Esophagus squamous epithelium (tissue), 5 donors: ENCODE measurements around the gene PHF23. TPM values are rescaled to one million over a fixed set of nuclear protein-coding genes. Genes with fewer than 3 reads are reported as not detected.

Experiments
- DNase-seq: peaks from one replicate; lab custom pipeline; 2025; lab: John Stamatoyannopoulos, UW
- H3K27ac ChIP-seq, 4 donors: fragments of 200-600 bp; sonication (generic); one replicate each; pipeline ENCODE4 v1.5.1; 2016 to 2019; ENCODE audit warnings: mild to moderate bottlenecking in 1 of 4
- H3K27me3 ChIP-seq, 4 donors: fragments of 200-600 bp; sonication (generic); 1 replicate in 3 of 4; 2 replicates in 1 of 4; pipeline versions ENCODE4 v1.5.1 to v1.6.0; 2017 to 2021; ENCODE audit warnings: antibody characterized with exemption in 1 of 4
- H3K36me3 ChIP-seq, 3 donors: fragments of 200-600 bp; sonication (generic); one replicate each; pipeline ENCODE4 v1.5.1; 2016 to 2019
- H3K4me1 ChIP-seq, 3 donors: fragments of 200-600 bp; sonication (generic); one replicate each; pipeline ENCODE4 v1.5.1; 2017 to 2019
- H3K4me3 ChIP-seq, 4 donors: fragments of 200-600 bp; sonication (generic); 1 replicate in 3 of 4; 2 replicates in 1 of 4; pipeline ENCODE4 v1.5.1; 2016 to 2019; ENCODE audit warnings: mild to moderate bottlenecking in 2 of 4, moderate library complexity in 1 of 4
- H3K9me3 ChIP-seq, 3 donors: fragments of 200-600 bp; sonication (generic); one replicate each; pipeline ENCODE4 v1.5.1; 2016 to 2019
- CTCF ChIP-seq, 6 experiments: fragments of 450-650 bp in 4 of 6; fragments of 200-600 bp in 2 of 6; sonication (generic) in 2 of 6; IDR thresholded peaks; one replicate each; pipeline ENCODE4 v1.5.1; 2016 to 2019; ENCODE audit warnings: antibody characterized with exemption in 6 of 6, mild to moderate bottlenecking in 4 of 6, moderate library complexity in 4 of 6
- POLR2A ChIP-seq, 4 donors: fragments of 450-650 bp; IDR thresholded peaks; one replicate each; pipeline ENCODE4 v1.6.1; 2017; ENCODE audit warnings: antibody characterized with exemption in 4 of 4, mild to moderate bottlenecking in 4 of 4, moderate library complexity in 3 of 4
- WGBS, 2 donors: methylation state at CpG; one replicate each; pipeline ENCODE4 v1.1.5; 2018; 5-methylcytosine and 5-hydroxymethylcytosine counted together
- intact Hi-C: fragments of 100-400 bp; cut with DNase I; formaldehyde crosslinking; loops from one replicate; pipeline ENCODE4 v1.15.0; 2022
- total RNA-seq, 4 donors: library from RNA; depleted of rRNA; stranded (reverse); fragments of >200 nt; gene quantifications; one replicate each; pipeline ENCODE4 v1.1.0, GENCODE V29; 2016
- donor health status: DM: yes; HTN: yes; CAD: no.

Gene PHF23
- total RNA-seq, 4 donors from 2014 or later: 24.7 to 30.6 (median 27.0) TPM

- intact Hi-C loops: no loop called here
- WGBS, 2 donors: 35 to 44% methylated on average over 2 to 3 of the region's 6 CpGs
- Histone ChIP-seq H3K9me3 (no peaks in the 10 kb centered on the region), H3K4me3 (peak overlapping the region in 3 of 4 donors; percentile 55 to 73 (median 62)), H3K4me1 (peaks cover 23 to 55% (median 27%) of the 10 kb centered on the region in 3 donors), H3K27ac (peak overlapping the region; percentile 70 to 92 (median 90)), H3K36me3 (peaks cover 0 to 32% (median 0%) of the 10 kb centered on the region in 3 donors), H3K27me3 (peaks cover 0 to 33% (median 0%) of the 10 kb centered on the region in 4 donors)
- TF ChIP-seq CTCF (IDR thresholded peaks at IDR 0.05) (peak in 2 of 6 experiments; percentile 23 to 39), POLR2A (IDR thresholded peaks at IDR 0.05) (no peak)
- DNase-seq: no peak
These were observed 43.6 kb upstream of the PHF23 start for GRCh38 chr17:7282752-7283321.

GRCh38 chr17:7281953-7282751 lies 42.9 kb upstream of the PHF23 start:
- peaks cover 0 to 32% (median 0%) of the 10 kb centered on the region in 3 donors for H3K36me3 ChIP-seq
- H3K4me3 ChIP-seq: peak overlapping the region; percentile 31 to 73 (median 58)
- DNase-seq: no peak
- H3K9me3 ChIP-seq: no peaks in the 10 kb centered on the region
- H3K4me1 ChIP-seq: peaks cover 23 to 55% (median 27%) of the 10 kb centered on the region in 3 donors
- 31% methylated on average over 14 of the region's 43 CpGs; no CpG with 5 or more reads in 1 of the 2 donors for WGBS, 2 donors
- peaks cover 0 to 31% (median 0%) of the 10 kb centered on the region in 4 donors for H3K27me3 ChIP-seq
- no peak for TF ChIP-seq CTCF (IDR thresholded peaks at IDR 0.05)
- TF ChIP-seq POLR2A (IDR thresholded peaks at IDR 0.05): no peak
- intact Hi-C loops: no loop called here
- H3K27ac ChIP-seq: peak overlapping the region; percentile 70 to 92 (median 90)

GRCh38 chr17:7281074-7281952 lies 42.1 kb upstream of the PHF23 start, which contains the start of gene SLC2A4:
Gene SLC2A4, plus strand, starts transcription at chr17:7281718. Its CDS starts 217 bp downstream, at chr17:7281935.
- Histone ChIP-seq H3K4me1 (peaks cover 23 to 55% (median 27%) of the 10 kb centered on the region in 3 donors), H3K27ac (peak within 1 kb of the TSS; percentile 70 to 92 (median 90)), H3K4me3 (peak within 1 kb of the TSS; percentile 31 to 73 (median 58)), H3K9me3 (no peaks in the 10 kb centered on the region), H3K36me3 (peaks cover 0 to 27% (median 0%) of the 10 kb centered on the region in 3 donors), H3K27me3 (peaks cover 0 to 31% (median 0%) of the 10 kb centered on the region in 4 donors)
- TF ChIP-seq CTCF (IDR thresholded peaks at IDR 0.05) (peak in 1 of 6 experiments; percentile 23), POLR2A (IDR thresholded peaks at IDR 0.05) (peak in 2 of 4 donors; percentile 46 to 62)
- intact Hi-C loops: no loop called here
- DNase-seq: no peak
- WGBS, 2 donors: 1 to 3% methylated on average over 6 to 44 of the region's 71 CpGs

- DNase-seq: no peak
- Histone ChIP-seq H3K4me1 (peaks cover 23 to 52% (median 27%) of the 10 kb centered on the region in 3 donors), H3K36me3 (peaks cover 0 to 20% (median 0%) of the 10 kb centered on the region in 3 donors), H3K27me3 (peaks cover 0 to 31% (median 0%) of the 10 kb centered on the region in 4 donors), H3K27ac (peak overlapping the region; percentile 70 to 92 (median 90)), H3K4me3 (peak overlapping the region; percentile 31 to 73 (median 58)), H3K9me3 (no peaks in the 10 kb centered on the region)
- intact Hi-C loops: no loop called here
- WGBS, 2 donors: 0 to 1% methylated on average over 8 to 15 of the region's 29 CpGs
- TF ChIP-seq POLR2A (IDR thresholded peaks at IDR 0.05): no peak
- peak; percentile 92 to 98 (median 96) for TF ChIP-seq CTCF (IDR thresholded peaks at IDR 0.05)
These were observed 41.3 kb upstream of the PHF23 start for GRCh38 chr17:7280519-7281073.
